GM12873 (cell line): ENCODE measurements around the gene IMPG2.

Experiments used
- CTCF ChIP-seq: IDR thresholded peaks from 2 replicates; pipeline ENCODE4 v1.5.1; 2012; ENCODE audit warnings: low read depth, mild to moderate bottlenecking, moderate library complexity, low read length, control low read depth; ENCODE audit not compliant: insufficient read depth; ENCODE audit errors: missing control alignments

IMPG2 gene

GRCh38 chr3:101251441-101251840 lies 68.9 kb downstream of the IMPG2 start:
- TF ChIP-seq CTCF, result no peak

- TF ChIP-seq CTCF, result no peak
These were observed 70.9 kb downstream of the IMPG2 start for GRCh38 chr3:101249522-101249921.

- TF ChIP-seq CTCF, result no peak
These were observed 71.6 kb downstream of the IMPG2 start for GRCh38 chr3:101248736-101249135.

- TF ChIP-seq CTCF, result no peak
These were observed 76.2 kb downstream of the IMPG2 start for GRCh38 chr3:101244212-101244575.

GRCh38 chr3:101243285-101244211 lies 76.8 kb downstream of the IMPG2 start:
- no peak for TF ChIP-seq CTCF

GRCh38 chr3:101240719-101241399 lies 79.5 kb downstream of the IMPG2 start:
- TF ChIP-seq CTCF, result no peak

- no peak for TF ChIP-seq CTCF
These were observed 85.3 kb downstream of the IMPG2 start for GRCh38 chr3:101235048-101235447.
